GM06990 (cell line): Measurements from ENCODE around the gene WDR45B.

ENCODE experiments used
- DNase-seq: peaks from one replicate; pipeline ENCODE4 v3.0.0-alpha.2; 2011; ENCODE audit not compliant: insufficient read length; ENCODE audit errors: extremely low read depth
- H3K27me3 ChIP-seq: replicated peaks from 2 replicates; pipeline ENCODE4 v1.6.0; 2011; ENCODE audit warnings: low read length; ENCODE audit not compliant: control insufficient read depth, insufficient read depth
- H3K36me3 ChIP-seq: 2 replicates; pipeline ENCODE4 v1.5.1; 2011; ENCODE audit warnings: low read length; ENCODE audit not compliant: control insufficient read depth, insufficient read depth
- H3K4me3 ChIP-seq: replicated peaks from 2 replicates; pipeline ENCODE4 v1.5.1; 2011; ENCODE audit warnings: low read depth, mild to moderate bottlenecking, control low read depth, low read length
- CTCF ChIP-seq: IDR thresholded peaks from 2 replicates; pipeline ENCODE4 v1.5.1; 2011; ENCODE audit warnings: low read length, control low read depth, mild to moderate bottlenecking, inconsistent platforms; ENCODE audit not compliant: insufficient read depth, poor library complexity, severe bottlenecking

WDR45B gene

GRCh38 chr17:82667668-82668000 is 19.4 kb upstream of the WDR45B start:
- no peak for DNase-seq
- TF ChIP-seq CTCF = no peak
- no peaks in the 10 kb centered on the region for H3K36me3 ChIP-seq
- no peak overlapping the region for H3K4me3 ChIP-seq
- H3K27me3 ChIP-seq = no peaks in the 10 kb centered on the region

GRCh38 chr17:82666931-82667667 is 18.9 kb upstream of the WDR45B start:
- Histone ChIP-seq H3K36me3 (no peaks in the 10 kb centered on the region), H3K27me3 (no peaks in the 10 kb centered on the region), H3K4me3 (no peak overlapping the region)
- no peak for DNase-seq
- TF ChIP-seq CTCF = no peak

- TF ChIP-seq CTCF = no peak
- Histone ChIP-seq H3K4me3 (no peak overlapping the region), H3K27me3 (no peaks in the 10 kb centered on the region), H3K36me3 (no peaks in the 10 kb centered on the region)
- no peak for DNase-seq
These were observed 17.6 kb upstream of the WDR45B start for GRCh38 chr17:82665891-82666290.

GRCh38 chr17:82665217-82665616 is 17.0 kb upstream of the WDR45B start:
- no peak overlapping the region for H3K4me3 ChIP-seq
- TF ChIP-seq CTCF = no peak
- no peaks in the 10 kb centered on the region for H3K27me3 ChIP-seq
- no peak for DNase-seq
- H3K36me3 ChIP-seq = no peaks in the 10 kb centered on the region

- TF ChIP-seq CTCF = no peak
- no peak for DNase-seq
- Histone ChIP-seq H3K4me3 (no peak overlapping the region), H3K36me3 (no peaks in the 10 kb centered on the region), H3K27me3 (no peaks in the 10 kb centered on the region)
These were observed 16.5 kb upstream of the WDR45B start for GRCh38 chr17:82664701-82665182.

- no peak for DNase-seq
- no peak for TF ChIP-seq CTCF
- no peaks in the 10 kb centered on the region for H3K27me3 ChIP-seq
These were observed 16.0 kb upstream of the WDR45B start for GRCh38 chr17:82664276-82664575.

More at GRCh38 chr17:82664276-82664575, 16.0 kb upstream of the WDR45B start:
- Histone ChIP-seq H3K4me3 (no peak overlapping the region), H3K36me3 (no peaks in the 10 kb centered on the region)
